ENCODE results near the gene TSPAN18. TPM values are rescaled to one million over a fixed set of nuclear protein-coding genes. Genes with fewer than 3 reads are reported as not detected.

The TSPAN18 gene
- total and polyA plus RNA-seq, 8 donors, result 27.2 to 85.8 (median 63.7) TPM

DNA sequence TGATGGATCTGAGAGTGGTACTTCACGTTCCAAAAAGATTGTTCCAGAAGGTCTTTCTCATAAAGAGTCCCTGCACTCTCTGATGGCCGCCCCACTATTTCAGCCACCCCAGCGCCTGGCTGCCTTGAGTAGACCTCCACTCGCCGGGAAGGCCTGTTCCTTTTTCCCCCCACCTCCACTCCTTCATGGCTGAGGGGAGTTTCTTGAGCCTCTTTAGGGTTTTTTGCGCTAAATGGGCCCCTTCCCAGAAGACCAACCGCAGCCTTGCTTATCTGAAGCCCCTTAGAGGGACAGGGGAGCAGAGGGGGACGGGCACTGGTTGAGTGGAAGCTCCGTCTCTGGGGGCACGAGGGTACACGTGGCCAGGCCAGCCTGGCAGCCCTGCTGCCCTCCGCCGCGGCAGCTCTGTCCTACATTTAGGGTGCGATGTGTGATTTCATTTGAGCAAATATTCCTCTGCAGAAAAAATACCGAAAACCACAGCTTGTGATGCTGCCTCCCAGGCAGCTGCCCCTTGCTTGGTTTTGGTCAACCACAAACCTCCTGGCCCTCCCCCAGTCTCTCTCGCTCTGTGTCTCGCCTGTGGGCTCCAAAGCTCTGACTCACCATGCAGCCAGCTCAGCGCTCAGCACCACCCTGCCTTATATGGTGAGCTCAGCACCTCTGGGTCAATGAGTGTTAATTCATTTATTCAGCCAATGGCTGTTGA, 135.2 kb downstream of the TSPAN18 start:
- intact Hi-C loops (cut with DNase I), result no loop called here
- no peaks in the 10 kb centered on the region for H3K9me3 ChIP-seq
- ATAC-seq (peak; percentile 97), DNase-seq (peak in 2 of 4 donors; percentile 54 to 89)
- no peak overlapping the region for H3K4me3 ChIP-seq
- H3K27ac ChIP-seq, result peak overlapping the region; percentile 57 to 69
- H3K36me3 ChIP-seq, result no peaks in the 10 kb centered on the region
- H3K27me3 ChIP-seq, result peaks cover 0 to 8% of the 10 kb centered on the region in 2 donors
- TF ChIP-seq, protein P1, sequence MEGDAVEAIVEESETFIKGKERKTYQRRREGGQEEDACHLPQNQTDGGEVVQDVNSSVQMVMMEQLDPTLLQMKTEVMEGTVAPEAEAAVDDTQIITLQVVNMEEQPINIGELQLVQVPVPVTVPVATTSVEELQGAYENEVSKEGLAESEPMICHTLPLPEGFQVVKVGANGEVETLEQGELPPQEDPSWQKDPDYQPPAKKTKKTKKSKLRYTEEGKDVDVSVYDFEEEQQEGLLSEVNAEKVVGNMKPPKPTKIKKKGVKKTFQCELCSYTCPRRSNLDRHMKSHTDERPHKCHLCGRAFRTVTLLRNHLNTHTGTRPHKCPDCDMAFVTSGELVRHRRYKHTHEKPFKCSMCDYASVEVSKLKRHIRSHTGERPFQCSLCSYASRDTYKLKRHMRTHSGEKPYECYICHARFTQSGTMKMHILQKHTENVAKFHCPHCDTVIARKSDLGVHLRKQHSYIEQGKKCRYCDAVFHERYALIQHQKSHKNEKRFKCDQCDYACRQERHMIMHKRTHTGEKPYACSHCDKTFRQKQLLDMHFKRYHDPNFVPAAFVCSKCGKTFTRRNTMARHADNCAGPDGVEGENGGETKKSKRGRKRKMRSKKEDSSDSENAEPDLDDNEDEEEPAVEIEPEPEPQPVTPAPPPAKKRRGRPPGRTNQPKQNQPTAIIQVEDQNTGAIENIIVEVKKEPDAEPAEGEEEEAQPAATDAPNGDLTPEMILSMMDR (IDR thresholded peaks at IDR 0.05), result no peak
- H3K4me1 ChIP-seq, result peaks cover 4 to 8% of the 10 kb centered on the region in 2 donors

DNA sequence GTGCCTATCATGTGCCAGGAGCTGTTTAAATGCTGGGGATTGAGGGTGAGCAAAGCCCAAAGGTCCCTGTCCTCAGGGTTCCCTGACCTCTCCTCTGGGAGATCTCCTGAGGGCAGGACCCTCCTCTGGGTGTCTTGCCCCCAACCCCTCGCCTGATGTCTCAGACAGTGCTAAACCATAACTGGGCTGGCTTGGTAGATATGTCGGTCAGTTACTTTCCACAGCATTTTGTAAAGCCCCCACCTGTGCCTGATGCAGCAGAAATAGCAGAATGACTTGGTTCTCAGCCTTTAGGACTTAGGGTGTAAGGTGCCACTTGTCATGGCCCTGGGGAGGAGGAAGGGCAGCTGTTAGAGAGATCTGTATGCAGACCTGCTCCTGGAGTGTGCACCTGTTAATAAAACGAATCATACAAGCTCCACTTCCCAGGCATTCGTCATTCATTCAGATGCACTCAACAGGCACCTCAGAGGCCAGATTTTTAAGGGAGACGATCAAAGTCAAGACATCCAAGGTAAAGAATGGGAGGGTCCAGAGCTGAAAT, 135.9 kb downstream of the TSPAN18 start:
- Histone ChIP-seq H3K36me3 (no peaks in the 10 kb centered on the region), H3K27ac (no peak overlapping the region), H3K9me3 (no peaks in the 10 kb centered on the region), H3K4me3 (no peak overlapping the region), H3K27me3 (peaks cover 0 to 8% of the 10 kb centered on the region in 2 donors), H3K4me1 (peaks cover 4 to 8% of the 10 kb centered on the region in 2 donors)
- DNase-seq, result no peak
- intact Hi-C loops (cut with DNase I), result no loop called here
- ATAC-seq, result no peak
- TF ChIP-seq, protein P1 (IDR thresholded peaks at IDR 0.05), result no peak

DNA sequence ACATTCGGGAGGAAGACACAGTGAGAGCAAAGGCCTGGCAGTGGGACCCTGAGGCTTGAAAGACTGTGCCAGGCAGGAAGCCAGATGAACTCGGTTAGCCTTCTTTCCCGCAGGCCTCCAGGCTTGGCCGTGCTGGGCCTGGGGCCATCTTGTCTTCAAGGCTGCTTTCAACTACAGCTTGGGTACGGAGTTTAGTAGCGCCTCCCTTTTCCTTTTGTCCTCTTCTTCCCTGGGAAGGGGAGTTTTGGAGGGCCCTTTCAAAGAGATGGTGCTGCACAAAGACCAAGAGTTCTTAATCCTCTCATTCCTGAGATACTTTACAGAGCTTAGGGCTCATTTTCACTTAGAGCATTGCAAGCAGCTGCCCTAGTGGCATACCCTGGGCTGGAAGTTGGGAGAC, 136.5 kb downstream of the TSPAN18 start:
- Histone ChIP-seq H3K27me3 (peaks cover 0 to 8% of the 10 kb centered on the region in 2 donors), H3K36me3 (no peaks in the 10 kb centered on the region), H3K4me1 (peaks cover 4 to 8% of the 10 kb centered on the region in 2 donors), H3K4me3 (no peak overlapping the region), H3K9me3 (no peaks in the 10 kb centered on the region), H3K27ac (no peak overlapping the region)
- intact Hi-C loops (cut with DNase I), result no loop called here
- DNase-seq, result peak in 1 of 4 donors; percentile 43
- TF ChIP-seq, protein P1 (IDR thresholded peaks at IDR 0.05), result no peak
- no peak for ATAC-seq

DNA sequence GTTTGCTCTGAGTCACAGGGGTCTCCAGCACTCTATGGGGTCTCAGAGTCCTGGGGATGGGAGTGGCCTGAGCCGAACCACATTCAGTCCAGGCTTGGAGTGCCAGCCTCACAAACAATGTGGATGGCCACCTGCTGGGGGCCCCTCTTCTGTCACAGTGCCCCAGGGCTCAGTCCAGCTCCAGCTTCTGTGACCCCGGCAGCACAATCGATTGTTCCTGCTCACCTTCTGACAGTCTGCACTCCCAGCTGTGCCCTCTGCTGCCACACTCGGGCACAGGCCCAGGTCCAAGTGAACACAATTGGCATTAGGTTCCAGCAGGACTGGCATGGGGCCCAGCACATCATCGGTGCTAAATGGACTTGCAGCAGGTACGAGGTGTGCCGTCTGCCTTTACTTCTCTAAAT, 139.1 kb downstream of the TSPAN18 start:
- intact Hi-C loops (cut with DNase I), result no loop called here
- ATAC-seq (no peak), DNase-seq (no peak)
- H3K27ac ChIP-seq, result no peak overlapping the region
- no peak overlapping the region for H3K4me3 ChIP-seq
- TF ChIP-seq, protein P1 (IDR thresholded peaks at IDR 0.05), result no peak
- H3K36me3 ChIP-seq, result no peaks in the 10 kb centered on the region
- peaks cover 0 to under 1% of the 10 kb centered on the region in 2 donors for H3K9me3 ChIP-seq
- peaks cover 4 to 8% of the 10 kb centered on the region in 2 donors for H3K4me1 ChIP-seq
- peaks cover 0 to 3% of the 10 kb centered on the region in 2 donors for H3K27me3 ChIP-seq

DNA sequence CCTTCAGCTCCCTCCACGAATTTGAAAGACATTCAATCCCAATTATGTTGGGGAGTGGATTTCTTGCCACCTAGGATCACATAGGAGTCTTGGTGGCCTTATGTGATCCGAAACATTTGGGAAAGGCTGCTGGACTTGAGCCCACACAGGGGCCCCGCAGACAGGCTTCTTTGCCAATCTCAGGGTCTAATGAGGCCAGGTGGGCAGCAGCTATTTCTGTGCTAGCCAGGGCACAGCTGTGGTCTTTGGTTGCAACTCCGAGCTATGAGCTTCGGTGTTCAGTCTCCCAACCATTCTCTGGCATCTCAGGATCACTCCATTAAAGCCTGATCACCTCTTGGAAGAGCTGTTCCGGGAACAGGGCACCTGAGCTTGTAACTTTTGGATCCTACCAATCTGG, 139.5 kb downstream of the TSPAN18 start:
- intact Hi-C loops (cut with DNase I), result no loop called here

More for the DNA sequence above, 139.5 kb downstream of the TSPAN18 start:
- DNase-seq, result no peak
- TF ChIP-seq, protein P1 (IDR thresholded peaks at IDR 0.05), result no peak
- Histone ChIP-seq H3K36me3 (no peaks in the 10 kb centered on the region), H3K27me3 (no peaks in the 10 kb centered on the region), H3K4me1 (peaks cover 4 to 8% of the 10 kb centered on the region in 2 donors), H3K4me3 (no peak overlapping the region), H3K9me3 (peaks cover 0 to 4% of the 10 kb centered on the region in 2 donors), H3K27ac (no peak overlapping the region)
- ATAC-seq, result no peak
